ENCODE measurements around the gene OR2AT4.

DNA sequence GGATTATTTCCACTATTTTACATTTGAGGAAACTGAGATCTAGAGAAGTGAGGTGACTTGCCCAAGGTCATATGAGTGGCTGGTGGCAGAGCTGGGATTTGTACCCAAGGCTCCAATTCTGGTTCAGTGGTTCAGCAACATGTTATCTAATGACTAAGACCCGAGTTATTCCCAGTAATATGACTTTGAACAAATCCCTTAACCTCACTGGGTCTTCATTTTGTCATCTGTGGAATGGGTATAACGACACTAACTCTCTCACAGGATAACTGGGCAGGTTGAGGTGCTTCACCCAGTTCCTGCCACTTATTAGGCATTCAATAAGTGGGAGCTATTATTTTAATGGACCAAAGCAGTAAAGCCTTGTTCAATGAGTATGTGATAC lies 489 bp upstream of the OR2AT4 start:
- no peak for TF ChIP-seq POLR2A (IDR thresholded peaks at IDR 0.05)
- TF ChIP-seq, protein P1, sequence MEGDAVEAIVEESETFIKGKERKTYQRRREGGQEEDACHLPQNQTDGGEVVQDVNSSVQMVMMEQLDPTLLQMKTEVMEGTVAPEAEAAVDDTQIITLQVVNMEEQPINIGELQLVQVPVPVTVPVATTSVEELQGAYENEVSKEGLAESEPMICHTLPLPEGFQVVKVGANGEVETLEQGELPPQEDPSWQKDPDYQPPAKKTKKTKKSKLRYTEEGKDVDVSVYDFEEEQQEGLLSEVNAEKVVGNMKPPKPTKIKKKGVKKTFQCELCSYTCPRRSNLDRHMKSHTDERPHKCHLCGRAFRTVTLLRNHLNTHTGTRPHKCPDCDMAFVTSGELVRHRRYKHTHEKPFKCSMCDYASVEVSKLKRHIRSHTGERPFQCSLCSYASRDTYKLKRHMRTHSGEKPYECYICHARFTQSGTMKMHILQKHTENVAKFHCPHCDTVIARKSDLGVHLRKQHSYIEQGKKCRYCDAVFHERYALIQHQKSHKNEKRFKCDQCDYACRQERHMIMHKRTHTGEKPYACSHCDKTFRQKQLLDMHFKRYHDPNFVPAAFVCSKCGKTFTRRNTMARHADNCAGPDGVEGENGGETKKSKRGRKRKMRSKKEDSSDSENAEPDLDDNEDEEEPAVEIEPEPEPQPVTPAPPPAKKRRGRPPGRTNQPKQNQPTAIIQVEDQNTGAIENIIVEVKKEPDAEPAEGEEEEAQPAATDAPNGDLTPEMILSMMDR (IDR thresholded peaks at IDR 0.05 in 4 of 5, conservative IDR thresholded peaks at IDR 0.05 in 1 of 5), result no peak
